Hematopoietic multipotent progenitor cell treated with erythropoietin and hydrocortisone succinate and interleukin-3 and kit ligand, for 6 days (in vitro differentiated cells): Measurements from ENCODE around the gene SP140L.
"Not testable (repeated sequence)": the region's sequence is repeated elsewhere in the genome, so short reads cannot be mapped to it uniquely, and the experiment has no call there.

Experiments
- DNase-seq: peaks from one replicate; pipeline ENCODE4 v3.0.0-alpha.2; 2015

The SP140L gene

DNA sequence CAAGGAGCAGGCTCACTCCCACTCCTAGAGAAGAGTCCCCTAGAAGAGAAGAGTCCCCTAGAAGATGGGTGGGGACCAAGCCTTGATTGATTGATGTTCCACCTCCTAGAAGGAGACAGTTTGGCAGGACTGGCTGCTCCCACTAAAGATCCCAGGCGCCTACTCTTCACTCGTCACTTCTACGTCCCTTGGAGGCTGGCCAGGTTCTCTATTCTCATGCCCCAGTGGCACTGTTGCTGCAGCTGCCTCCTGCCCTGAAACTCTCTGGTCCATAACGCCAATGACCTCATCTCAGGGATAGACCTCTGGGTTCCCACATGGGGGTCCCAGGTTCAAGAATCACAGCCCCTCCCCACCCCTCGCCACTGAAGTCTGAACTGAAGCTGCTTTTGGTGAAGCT is 2.5 kb upstream of the SP140L start:
- no peak for DNase-seq

DNA sequence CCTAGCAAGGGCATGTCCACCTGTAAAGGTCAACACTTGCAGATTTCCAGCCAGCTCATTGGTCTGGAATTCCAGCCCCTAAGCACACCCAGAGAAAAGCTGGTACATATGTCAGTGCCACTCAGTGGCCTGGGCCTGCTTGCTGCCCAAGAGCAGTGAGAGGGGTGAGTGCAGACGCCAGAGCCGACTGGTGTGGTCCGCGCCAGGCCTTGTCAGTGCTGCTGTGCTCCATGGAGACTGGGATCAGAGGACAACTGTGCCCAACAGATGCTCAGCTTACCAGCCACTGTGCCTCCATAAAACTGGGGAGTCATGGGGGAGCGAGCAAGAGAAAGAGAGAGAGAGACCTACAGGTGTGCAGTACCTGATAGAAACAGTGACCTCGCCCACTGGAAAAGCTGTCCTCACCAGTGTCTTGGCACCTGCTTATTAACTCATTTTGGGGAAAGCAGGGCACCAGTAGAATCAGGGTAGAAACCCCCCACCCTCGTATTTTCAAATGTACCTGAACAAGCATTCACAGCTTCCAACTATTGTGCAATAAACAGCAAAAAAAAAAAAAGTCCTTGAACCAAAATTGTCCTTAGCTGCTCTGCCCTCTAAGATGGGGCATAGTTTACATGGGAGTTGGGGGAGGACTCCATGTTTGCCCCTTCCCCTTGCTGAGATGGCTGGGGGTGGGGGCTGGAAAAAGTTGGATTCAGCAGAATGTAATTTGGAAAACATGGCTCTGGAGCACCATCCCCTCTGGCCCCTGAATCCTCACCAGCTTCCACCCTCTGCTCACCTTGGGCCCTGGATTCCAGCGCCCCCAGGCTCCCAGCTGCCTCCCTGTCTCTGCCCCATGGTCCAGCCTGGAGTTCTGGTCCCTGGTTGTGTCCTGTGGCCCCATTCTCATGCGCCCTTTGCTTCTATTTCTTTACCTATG is 1.4 kb upstream of the SP140L start:
- DNase-seq = no peak

DNA sequence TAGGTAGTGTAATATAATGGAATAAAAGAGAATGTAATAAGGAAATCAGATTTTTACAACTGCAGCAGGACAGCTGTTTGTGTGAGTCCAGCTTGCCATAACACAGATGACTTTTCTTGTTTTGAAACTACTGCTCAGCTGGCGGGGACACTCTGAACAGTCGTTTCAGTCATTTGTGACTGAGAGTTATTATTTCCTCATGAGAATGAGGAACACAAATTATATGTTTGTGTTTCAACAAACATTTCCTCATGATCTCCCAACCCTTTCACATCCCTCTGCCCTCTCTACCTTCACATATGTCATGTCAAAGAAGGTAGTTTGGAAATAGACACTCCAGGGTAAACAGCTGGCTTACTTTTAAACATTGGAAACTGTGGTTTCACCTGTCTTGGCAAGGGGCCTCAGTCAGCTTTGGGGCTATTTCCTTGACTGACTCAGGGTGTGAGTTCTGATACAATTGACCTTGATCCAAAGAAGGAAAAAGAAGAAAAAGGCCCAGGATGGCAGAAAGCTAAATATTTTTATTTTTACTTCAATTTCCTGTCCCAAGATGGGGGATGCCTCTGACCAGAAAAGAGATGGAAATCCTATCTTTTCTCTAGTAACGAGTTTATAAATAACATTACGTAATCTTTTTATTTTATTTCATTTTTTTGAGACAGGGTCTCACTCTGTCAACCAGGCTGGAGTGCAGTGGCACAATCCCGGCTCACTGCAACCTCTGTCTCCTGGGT is 593 bp downstream of the SP140L start:
- DNase-seq = peak; percentile 55

DNA sequence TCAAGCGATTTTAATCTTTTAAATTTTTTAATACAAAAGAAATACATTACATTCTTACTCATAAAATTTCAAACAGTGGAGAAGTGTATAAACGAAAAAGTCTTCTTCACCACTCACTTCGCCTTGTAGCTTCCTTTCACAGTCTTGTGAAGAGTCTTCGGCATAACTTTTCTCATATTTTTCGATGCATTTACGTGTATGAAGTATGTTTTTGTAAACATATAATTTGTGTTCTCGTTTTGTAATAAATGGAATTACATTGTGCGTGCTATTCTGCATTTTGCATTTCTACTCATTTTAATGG is 1.1 kb downstream of the SP140L start:
- DNase-seq = no peak

DNA sequence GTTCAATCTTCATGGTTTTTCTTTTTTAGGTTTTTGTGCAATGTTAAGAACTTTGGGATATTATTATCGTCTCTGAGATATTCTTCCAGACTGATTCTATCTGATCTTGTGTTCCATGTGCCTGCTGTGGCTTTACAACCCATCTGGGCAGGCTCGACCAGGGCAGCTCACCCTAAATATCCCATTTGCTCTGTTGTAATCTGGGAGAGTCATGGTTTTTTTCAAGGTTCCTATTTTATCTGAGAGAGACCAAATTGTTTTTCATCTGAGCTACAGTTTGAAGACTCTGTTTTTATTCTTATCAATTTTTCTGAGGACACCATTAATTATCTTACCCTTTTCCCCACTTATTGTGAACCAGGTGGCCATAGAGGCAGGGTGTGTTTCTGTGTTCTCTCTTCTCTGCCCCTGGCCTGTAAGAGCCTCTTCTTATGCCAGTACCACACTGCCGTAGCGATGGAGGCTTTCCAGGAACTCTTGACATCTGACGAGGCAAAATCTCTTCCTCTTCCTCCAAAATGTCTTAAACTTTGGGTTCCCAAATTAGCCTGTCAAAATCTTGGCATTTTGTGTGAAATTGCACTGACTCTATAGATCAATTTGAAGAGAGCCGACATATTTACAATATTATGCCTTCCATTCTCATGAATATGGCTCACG is 3.1 kb downstream of the SP140L start:
- DNase-seq = no peak

DNA sequence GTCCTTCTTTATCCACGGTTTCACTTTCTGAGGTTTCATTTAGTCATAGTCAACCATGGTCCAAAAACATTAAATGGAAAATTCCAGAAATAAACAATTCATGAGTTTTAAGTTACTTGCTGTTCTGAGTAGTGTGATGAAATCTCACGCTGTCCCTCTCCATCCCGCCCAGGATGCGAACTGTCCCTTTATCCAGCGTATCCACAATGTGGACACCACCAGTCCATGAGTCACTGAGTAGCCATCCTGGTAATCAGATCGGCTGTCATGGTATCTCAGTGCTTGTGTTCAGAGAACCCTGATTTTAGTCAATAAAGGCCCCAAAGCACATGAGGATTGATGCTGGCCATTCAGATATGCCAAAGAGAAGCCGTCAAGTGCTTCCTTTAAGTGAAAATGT is 3.7 kb downstream of the SP140L start:
- DNase-seq = no peak

DNA sequence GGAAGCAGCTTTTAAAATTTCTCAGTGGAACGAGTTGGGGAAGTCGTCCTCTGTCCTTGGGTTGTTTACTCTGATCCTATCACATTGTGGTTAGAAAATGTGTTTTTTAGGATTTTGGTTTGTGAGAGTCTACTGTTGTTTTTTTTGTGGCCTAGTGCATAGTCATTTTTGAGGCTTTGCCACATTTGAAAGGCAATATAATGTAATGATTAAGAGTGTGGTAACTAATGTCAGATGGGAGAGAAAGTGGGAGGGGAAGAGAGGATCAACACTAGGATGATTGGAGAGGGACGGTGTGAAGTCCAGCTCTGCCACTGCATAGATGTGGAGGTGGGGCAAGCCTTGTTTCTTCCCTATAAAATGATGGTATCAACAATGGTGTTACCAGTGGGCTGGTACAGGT is 8.5 kb downstream of the SP140L start:
- DNase-seq = no peak

DNA sequence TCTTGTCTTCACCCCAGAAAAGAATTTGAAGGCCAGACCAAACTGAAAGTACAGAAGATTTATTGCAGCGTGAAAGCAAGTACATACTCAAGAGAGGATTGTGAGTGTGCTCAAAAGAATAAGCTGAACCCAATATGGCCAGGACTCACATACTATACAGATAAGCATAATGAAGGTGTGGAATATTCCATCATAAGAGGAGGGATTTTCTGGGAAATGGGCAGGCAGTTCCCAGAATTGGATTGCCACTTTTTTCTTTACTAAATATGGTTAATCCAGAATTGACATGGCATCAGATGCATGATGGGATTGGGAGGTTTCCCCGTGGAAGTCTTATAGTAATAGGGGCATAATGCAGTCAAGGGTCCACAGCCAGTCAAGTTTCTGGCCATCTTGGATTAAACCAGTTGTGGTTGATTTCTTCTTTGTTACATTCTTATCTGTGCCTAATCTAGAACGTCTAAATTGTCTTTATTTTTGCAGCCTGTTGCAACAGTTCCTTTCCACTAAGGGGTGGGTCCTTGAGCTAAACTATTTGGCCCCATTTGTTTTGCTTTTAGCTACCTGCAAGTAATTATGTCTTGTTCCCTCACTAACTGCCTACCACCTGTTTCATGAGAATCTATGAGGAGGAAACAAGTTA is 9.0 kb downstream of the SP140L start:
- no peak for DNase-seq

DNA sequence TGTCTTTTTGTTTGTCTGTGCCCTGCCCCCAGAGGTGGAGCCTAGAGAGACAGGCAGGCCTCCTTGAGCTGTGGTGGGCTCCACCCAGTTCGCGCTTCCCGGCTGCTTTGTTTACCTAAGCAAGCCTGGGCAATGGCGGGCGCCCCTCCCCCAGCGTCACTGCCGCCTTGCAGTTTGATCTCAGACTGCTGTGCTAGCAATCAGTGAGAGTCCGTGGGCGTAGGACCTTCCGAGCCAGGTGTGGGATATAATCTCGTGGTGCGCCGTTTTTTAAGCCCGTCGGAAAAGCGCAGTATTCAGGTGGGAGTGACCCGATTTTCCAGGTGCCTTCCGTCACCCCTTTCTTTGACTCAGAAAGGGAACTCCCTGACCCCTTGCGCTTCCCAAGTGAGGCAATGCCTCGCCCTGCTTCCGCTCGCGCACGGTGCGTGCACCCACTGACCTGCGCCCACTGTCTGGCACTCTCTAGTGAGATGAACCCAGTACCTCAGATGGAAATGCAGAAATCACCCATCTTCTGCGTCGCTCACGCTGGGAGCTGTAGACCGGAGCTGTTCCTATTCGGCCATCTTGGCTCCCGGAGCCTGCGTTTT is 15.0 kb downstream of the SP140L start:
- not testable (repeated sequence) for DNase-seq

DNA sequence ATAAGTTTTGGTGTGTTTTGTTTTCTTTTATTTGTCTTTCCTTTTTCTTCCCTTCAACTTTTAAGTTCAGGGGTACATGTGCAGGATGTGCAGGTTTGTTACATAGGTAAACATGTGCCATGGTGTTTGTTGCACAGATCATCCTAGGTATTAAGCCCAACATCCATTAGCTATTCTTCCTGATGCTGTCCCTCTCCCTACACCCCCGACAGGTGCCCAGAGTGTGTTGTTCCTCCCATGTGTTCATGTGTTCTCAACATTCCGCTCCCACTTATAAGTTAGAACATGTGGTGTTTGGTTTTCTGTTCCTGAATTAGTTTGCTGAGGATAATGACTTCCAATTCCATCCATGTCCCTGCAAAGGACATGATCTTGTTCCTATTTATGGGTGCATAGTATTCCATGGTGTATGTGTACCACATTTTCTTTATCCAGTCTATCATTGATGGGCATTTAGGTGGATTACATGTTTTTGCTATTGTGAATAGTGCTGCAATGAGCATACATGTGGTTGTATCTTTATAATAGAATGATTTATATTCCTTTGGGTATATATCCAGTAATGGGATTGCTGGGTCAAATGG is 16.1 kb downstream of the SP140L start:
- not testable (repeated sequence) for DNase-seq

DNA sequence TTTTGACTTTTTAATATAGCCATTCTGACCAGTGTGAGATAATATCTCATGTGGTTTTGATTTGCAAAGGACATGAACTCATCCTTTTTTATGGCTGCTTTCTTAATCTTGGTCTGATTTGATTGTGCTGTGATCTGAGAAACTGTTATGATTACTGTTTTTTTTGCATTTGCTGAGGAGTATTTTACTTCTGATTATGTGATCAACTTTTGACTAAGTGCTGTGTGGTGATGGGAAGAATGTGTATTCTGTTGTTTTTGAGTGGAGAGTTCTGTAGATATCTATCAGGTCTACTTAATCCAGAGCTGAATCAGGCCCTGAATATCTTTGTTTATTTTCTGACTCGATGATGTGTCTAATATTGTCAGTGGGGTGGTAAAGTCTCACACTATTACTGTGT is 16.8 kb downstream of the SP140L start:
- no peak for DNase-seq

DNA sequence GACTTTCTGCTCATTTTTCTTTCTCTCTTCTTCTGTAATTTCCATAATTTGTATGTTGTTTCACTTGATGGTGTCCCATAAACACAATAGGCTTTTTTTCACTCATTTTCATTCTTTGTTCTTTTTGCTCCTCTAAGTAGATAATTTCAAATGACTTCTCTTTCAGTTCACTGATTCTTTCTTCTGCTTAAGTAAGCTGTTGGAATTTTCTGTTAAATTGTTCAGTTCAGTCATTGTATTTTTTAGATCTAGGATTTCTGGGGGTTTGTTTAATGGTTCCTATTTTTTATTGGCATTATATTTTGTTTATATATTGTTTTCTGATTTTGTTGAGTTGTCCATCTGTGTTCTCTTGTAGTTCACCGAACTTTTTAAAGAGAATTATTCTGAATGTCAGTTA is 19.5 kb downstream of the SP140L start:
- DNase-seq = no peak

DNA sequence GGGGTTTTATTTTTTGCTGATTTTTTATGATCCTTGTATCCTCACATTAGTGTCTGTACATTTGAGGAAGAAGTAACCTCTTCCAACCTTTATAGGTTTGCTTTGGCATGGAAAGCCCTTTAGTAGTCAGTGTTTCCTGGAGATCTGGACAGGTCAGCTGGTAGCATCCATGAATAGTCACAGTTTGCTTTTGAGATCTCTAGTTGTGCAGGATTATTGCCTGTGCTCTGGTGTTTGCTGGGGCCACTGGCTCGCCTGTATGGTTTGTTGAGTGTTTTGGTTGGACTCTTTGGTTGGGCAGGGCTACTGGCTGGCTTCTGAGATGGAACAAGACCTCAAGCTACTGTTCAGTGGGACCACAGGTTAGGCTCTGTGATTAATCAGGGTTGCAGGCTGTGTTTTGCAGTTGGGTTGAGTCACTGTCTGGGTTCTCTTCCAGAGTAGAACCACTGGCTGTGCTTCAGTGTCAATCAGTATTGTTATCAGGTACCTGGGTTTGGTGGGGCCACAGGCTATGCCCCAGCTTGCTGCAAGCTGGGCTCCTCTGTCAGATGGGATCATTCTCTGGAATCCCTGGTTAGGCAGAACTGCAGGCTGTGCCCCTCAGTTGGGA is 20.0 kb downstream of the SP140L start:
- DNase-seq = no peak

DNA sequence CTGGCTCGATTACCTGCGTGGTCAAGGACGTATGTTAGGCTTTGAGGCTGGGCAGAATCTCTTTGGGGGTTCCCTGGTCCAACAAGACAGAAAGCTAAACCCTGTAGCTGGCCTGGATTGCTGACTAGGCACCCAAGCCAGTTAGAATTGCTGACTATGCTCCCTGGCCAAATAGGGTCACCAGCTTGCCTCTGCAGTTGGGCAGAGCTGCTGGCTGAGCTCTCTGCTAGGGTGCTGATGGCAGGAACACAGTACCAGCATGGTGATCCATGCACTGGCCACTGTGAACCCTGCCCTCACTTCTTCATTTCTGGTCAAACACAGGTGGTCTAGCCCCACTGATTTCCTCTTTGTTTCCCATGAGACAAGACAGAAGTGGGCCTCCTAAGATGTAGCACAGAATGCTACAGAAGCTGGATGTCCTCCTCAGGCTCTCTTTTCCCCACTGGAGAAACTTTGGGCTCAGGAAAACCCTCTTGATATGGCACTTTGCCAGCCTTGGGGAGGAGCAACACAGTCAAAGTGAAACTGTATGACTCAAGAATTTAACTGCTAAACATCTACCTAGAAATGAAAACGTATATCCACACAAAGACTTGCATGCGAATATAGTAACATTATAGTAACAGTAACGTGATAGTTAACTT is 20.8 kb downstream of the SP140L start:
- DNase-seq = peak; percentile 36

DNA sequence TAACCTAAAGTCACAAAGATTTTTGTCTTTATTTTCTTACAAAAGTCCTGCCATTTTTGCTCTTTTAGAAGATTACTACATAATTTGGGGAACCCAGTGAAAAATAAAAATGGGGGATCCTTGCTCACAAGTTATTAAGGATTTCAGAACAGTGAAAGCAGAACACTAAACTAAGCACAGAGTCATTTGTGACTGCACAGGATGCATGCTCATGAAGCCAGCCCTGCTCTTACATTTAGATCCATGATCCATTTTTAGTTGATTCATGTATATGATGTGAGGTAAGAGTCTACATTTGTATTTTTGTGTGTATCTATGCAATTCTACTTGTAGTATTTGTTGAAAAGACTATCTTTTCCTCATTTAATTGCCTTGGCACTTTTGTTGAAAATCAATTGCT is 21.8 kb downstream of the SP140L start:
- DNase-seq = no peak

DNA sequence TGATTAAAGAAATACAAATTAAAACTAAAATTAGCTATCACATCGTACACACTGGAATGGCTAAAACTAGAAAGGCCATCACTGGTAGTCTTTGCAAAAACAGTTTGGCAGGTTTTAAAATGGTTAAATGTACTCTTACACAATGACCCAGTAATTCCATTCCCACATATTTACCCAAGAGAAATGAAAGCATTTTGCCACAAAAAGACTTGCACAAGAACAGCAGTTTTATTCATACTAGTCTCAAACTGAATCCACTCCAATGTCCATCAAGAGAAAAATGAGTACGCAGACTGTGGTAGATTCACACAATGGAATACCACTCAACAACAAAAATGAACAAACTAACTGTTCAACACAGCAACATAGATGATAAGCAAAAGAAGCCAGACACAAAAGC is 29.1 kb downstream of the SP140L start:
- DNase-seq = no peak

DNA sequence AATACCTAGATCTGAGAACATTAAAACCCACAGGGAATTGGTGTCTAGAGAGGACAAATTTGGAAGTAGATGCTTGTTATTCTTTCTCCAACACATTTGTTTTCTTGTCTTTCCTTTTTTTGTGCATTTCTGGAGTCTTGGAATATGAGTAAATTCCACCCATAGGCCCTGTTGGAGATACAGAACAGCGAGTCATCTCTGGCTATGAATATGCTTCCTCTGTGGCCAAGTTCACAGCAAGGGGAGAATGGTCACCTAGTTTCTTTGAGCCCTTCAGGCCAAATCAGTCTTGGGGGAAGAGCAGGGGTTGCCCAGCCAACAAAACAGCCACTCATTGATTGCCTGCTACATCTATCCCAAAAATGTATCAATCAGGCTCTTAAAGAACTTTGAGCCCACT is 31.3 kb downstream of the SP140L start:
- DNase-seq = no peak

DNA sequence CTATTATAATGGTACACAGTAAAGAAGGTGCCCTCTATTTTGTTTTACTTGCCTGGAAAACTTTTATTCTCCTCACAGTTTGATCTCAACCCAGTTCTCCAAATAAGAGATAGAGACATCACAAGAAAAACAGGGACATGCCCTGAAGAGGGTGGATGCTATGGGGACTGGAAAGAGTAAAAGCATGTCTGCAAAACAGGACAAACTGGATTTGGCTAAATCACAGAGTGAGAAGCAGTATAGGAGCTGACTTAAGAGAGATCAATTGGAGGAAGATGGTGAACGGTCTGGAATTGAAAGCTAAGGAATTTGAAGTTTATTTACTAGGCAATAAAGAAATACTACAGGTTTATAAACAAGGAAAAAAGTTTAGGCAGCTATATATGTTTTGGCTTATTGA is 33.0 kb downstream of the SP140L start:
- DNase-seq = no peak

DNA sequence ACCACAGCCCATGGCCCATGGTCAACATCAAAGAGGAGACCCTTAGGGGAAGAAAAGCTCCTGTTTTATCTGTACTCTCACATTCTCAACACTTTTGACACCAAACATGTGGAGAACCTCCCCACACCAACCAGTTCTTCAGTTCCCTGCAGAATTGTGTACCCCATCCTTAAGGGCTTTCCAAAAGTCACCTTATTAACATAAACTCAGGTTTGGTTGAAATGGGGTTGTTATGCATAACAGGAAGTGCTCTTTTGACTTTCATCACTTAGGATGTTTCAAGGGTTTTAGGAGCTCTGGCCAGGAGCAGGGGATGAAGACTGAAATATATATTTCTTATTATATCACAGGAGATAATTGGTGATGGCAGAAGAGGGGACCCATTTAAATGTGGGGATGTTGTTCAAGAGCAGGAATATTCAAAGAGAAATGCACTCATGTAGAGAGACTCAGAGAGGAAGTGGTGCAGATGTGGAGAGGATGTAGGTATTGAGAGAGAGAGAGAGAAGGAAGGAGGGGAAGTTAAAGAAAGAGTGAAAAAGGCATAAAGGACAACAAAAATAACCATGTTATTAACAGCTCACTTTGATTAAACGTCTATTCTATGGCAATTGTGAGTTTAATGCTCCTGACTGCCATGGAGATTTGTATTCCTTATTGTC is 35.2 kb downstream of the SP140L start:
- DNase-seq = no peak

DNA sequence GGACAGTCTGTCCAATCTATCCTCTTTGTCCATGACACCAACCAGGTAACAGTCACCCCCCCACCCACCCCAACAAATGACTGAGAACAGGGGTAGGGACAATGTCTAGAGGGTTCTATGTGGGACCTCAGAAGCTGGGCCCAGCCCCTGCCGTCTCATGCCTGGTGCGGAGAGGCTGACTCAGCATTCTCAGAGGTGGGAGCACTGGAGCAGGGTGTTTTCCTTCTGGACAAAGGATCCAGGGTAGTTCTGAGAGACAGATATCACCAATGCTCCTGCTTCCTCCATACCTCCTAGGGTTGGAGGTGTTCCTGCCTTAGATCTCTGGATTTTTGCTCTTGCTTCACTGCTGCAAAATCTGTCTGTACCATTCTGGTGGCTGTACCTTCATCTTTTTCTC is 55.1 kb downstream of the SP140L start:
- no peak for DNase-seq

DNA sequence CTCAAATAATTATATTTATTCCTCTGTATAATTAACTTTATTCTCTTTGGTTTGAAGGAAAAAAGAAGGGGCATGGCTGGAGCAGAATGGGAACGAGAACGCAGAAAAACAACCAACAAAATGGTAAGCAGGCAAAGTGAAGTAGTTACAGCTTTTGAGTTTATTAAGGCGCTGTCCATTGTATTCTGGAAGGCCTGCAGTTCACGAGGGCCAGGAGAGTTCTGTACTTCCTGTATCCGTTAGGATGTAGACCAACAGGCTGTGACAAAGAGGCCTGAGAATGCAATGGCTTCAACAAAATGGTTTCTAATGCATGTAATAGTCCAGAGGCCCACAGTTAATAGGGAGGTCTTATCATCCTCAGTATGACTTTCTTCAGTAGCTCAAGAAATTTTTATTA is 56.5 kb downstream of the SP140L start:
- no peak for DNase-seq
